Measurements from ENCODE around the gene PRKCE.

PRKCE gene

DNA sequence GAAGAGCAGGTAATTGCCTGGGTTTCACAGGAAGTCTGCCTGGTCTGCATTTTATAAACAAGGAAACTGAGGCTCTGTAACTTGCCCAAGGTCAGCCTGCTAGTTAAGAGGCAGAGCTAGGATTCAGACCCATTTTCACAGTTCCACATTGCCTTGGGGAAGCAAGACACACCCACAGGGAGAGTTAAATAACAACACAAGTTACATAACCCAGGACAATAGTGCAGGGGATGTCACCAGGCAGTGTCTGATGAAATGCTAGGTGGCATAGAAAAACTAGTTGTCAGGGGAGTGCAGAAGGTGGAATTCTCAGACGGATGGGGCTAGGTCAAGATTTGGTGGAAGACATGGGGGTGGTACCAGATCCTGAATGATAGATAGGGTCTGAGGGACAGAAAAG is 69.7 kb downstream of the PRKCE start:
- in situ Hi-C loops (cut with MboI; ENCODE audit: low sequenced_read_pairs) = no loop called here

- in situ Hi-C loops (cut with MboI; ENCODE audit: low sequenced_read_pairs) = no loop called here
Observed at GRCh38 chr2:45722477-45722876, 71.0 kb downstream of the PRKCE start.

DNA sequence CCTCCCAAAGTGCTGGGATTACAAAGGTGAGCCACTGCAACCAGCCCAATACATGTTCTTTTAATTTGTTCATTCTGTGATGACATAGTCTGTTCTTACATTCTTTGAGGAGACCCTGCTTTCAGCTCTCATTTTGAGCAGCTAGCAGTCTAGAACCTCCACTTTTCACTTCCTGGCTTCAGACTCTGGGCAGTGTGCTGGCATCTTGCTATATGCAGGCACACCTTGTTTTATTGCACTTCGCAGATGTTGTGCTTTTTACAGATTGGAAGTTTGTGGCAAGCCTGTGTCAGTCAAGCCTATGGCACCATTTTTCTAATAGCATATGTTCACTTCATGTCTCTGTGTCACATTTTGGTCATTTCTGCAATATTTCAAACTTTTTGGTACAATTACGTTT is 72.4 kb downstream of the PRKCE start:
- in situ Hi-C loops (cut with MboI; ENCODE audit: low sequenced_read_pairs) = no loop called here

DNA sequence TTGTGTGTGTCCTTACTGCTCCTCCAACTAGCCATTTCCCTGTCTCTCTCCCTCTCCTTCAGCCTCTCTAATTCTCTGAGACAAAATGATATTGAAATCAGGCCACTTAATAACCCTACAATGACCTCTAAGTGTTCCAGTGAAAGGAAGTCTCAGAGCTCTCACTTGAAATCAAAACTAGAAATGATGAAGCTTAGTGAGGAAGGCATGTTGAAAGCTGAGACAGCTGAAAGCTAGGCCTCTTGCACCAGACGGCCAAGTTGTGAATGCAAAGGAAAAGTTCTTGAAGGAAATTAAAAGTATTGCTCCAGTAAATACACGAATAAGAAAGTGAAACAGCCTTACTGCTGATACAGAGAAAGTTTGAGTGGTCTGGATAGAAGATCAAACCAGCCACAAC is 72.9 kb downstream of the PRKCE start:
- in situ Hi-C loops (cut with MboI; ENCODE audit: low sequenced_read_pairs) = no loop called here

DNA sequence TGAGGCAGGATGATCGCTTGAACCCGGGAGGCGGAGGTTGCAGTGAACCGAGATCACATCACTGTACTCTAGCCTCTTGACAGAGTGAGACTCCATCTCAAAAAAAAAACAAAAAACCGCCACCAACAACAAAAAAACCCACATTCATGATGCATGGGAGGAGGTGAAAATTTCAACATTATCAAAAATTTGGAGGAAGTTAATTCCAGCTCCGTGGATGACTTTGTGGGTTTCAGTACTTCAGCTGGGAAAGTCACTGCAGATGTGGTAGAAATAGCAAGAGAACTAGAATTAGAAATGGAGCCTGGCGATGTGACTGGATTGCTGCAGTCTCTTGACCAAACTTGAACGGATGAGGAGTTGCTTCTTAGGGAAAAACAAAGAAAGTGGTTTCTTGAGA is 74.3 kb downstream of the PRKCE start:
- in situ Hi-C loops (cut with MboI; ENCODE audit: low sequenced_read_pairs) = no loop called here

- in situ Hi-C loops (cut with MboI; ENCODE audit: low sequenced_read_pairs) = no loop called here
Observed at GRCh38 chr2:45726188-45726587, 74.7 kb downstream of the PRKCE start.

DNA sequence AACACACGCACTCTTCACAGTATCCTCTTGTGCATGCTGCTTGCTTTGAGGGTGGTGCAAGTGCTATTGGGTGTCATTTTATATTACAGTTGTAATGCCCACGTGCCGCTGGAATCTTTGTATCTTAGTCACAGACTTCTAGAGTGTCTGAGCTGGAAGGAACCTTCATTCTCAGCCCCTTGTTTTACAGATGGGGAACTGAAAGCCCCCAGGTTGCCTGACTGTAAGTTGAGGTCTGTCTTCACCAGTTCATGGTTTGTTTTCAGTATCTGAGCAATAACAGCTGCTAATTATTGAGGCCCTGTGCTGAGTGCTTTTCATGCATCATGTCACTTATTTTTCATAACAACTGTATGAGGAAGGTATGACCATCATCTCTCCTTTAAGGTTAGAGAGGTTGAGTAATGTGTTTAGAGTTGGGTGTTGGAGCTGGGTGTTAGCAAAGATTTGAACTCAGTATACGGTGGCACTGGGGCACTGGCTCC is 77.0 kb downstream of the PRKCE start:
- in situ Hi-C loops (cut with MboI; ENCODE audit: low sequenced_read_pairs) = no loop called here

- in situ Hi-C loops (cut with MboI; ENCODE audit: low sequenced_read_pairs) = no loop called here
Observed at GRCh38 chr2:45729753-45730512, 78.5 kb downstream of the PRKCE start.

DNA sequence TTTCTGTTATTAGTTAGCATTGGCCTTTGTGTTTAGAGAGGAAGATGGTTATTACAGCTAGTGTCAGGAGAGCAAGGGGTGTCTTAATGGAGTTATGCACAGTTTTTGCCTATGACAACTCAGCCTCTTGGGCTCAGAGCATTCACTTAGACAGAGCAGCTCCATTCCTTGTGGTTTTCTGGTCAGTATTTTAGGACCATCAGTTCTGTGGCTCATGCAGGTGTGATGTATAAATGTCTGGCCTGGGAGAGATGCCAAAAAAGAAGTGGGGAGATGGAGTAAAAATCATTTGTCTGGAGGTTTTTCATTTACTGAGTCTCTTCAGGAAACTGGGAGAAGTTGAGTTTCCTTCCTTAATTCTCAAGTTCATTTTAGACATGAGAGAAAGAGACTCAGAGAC is 79.7 kb downstream of the PRKCE start:
- in situ Hi-C loops (cut with MboI; ENCODE audit: low sequenced_read_pairs) = no loop called here

DNA sequence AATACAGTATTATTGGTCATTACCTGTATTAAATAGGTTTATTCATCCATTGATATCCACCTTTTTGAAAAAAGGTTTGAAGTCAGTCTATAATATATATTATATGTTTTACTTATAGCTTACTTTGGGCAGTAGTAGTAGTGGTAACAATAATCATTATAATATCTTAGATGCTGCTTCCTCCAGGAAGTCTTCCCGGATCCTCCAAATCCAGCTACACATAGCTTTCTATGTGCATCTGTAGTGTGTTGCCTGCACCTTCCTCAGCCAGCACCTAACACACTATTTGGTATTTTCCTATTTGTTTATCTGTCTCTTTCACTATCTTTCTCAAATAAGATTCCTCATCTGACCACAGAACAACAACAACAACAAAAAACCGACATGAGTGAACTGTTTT is 81.0 kb downstream of the PRKCE start:
- in situ Hi-C loops (cut with MboI; ENCODE audit: low sequenced_read_pairs) = no loop called here

- in situ Hi-C loops (cut with MboI; ENCODE audit: low sequenced_read_pairs) = no loop called here
Observed at GRCh38 chr2:45732946-45733345, 81.5 kb downstream of the PRKCE start.

DNA sequence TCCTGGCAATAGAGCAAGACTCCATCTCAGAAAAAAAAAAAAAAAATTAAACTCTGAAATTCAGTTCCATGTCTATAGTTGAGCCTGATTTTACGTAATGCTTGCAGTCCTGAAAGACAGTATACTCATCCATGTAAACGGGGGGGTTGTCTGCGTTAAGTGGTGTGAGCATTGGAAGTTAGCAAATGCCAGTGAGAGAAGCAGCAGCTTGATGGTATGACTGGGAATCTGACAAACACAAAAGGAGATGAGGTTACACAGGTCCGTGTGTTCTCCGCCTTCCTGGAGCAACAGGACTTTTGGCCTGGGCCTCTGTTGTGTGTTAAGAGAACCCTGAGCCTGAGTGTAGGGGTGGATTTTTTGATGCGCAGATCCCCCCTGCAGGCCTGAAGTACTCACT is 82.9 kb downstream of the PRKCE start:
- in situ Hi-C loops (cut with MboI; ENCODE audit: low sequenced_read_pairs) = no loop called here

DNA sequence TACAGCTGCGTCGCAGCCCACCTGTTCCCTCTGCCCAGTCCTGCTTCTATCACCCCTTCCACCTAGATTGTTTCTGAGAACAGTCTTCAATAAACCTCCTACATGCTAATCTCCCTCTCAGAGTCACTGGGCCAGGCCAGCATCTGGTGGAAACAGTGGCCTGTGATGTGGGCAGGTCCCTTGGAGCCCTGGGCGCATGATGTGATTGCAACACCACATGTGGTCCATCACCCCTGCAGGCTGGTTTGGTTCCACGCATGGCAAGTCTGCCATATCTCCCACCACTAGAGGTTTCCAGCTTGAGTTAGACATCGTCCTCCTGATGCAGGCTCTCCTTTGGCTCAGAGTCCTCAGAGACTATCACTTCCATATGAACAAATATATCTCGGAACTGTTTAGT is 83.5 kb downstream of the PRKCE start:
- in situ Hi-C loops (cut with MboI; ENCODE audit: low sequenced_read_pairs) = no loop called here

GRCh38 chr2:45736757-45737704 is 85.6 kb downstream of the PRKCE start:
- in situ Hi-C loops (cut with MboI; ENCODE audit: low sequenced_read_pairs) = no loop called here

GRCh38 chr2:45739796-45740485 is 88.5 kb downstream of the PRKCE start:
- in situ Hi-C loops (cut with MboI; ENCODE audit: low sequenced_read_pairs) = no loop called here

DNA sequence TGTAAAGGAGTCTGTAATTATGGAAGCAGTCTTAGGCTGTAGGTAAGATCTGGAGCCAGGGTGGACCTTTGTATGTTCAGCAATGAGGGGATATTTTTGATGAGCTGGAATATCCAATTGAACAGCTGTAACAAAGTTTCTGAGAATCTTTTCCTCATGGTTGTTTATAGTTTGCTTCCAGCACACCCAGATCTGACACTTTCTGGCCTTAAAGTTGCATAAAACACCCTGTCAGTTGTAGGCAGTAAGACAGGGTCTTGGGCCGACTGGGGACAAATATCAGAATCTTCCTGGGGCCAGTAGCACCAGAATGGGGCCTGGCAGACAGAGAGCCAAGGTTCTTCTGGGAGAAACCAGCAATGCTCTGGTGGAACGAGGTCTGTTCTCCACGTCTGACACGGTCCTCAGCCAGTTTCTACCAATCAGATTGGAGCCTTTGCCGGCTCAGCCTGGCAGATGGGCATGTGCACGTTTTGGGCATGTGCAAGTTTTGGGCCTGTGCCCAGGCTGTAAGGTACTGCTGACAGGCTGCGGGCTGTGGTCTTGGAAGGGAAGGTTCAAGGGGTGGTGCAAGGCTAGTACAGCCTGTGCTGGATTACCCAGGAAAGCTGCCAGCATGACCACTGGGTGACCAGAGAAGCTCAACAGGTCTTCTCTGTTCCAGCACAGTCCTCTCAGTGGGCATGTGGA is 89.8 kb downstream of the PRKCE start:
- in situ Hi-C loops (cut with MboI; ENCODE audit: low sequenced_read_pairs) = no loop called here

GRCh38 chr2:45743531-45744396 is 92.3 kb downstream of the PRKCE start:
- in situ Hi-C loops (cut with MboI; ENCODE audit: low sequenced_read_pairs) = no loop called here

DNA sequence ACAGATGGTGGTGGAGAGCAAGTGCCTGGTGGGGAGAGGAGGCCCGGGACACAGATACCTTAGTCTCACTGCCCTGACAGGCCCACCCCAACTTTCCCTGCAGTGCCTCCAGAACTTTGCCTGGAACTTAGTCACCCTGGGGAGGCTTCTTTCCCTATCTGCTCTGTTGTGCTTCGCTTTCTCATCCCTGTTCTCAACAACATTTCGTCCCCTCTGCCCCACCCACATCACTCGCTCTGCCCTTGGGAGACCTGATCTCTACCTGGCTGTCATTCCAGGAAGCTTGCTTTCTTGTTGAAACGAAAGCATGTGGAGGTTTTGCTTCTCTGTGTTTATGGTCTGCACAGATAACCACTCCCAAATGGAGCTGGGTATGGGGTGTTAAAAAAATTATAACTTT is 93.8 kb downstream of the PRKCE start:
- in situ Hi-C loops (cut with MboI; ENCODE audit: low sequenced_read_pairs) = no loop called here

DNA sequence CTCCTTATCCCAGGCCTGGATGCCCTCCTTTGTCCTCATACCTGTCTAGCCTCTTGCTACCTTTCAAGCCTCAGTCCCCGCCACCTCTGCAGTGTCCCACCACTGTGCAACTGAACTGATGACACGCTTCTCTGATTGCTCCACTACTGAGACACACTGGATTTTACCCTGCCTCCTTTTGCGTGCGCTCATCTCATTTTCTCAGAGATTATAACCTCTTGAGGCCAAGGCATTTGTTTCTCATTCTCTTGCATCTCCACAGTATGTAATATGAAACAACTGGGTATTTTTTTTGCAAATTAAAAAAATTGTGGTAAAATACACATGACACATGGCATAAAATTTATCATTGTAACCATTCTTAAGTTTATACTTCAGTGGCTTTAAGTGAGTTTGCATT is 95.4 kb downstream of the PRKCE start:
- in situ Hi-C loops (cut with MboI; ENCODE audit: low sequenced_read_pairs) = no loop called here

DNA sequence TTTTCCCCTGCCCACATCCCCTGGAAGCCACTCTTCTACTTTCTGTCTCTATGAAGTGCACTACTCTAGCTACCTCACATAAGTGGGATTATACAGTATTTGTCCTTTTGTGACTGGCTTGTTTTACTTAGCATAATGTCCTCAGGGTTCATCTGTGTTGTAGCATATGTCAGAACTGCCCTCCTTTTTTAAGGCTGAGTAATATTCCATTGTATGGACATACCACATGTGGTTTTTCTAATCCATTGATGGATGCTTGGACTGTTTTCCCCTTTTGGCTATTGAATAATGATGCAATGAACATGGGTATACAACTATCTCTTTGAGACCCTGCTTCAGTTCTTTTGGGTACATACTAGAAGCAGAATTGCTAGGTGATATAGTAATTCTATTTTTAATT is 95.9 kb downstream of the PRKCE start:
- in situ Hi-C loops (cut with MboI; ENCODE audit: low sequenced_read_pairs) = no loop called here

All from HL-60/S4 (cell line).